GM12878 (cell line): ENCODE data around the gene FXYD4. TPM values are rescaled to one million over a fixed set of nuclear protein-coding genes. Genes with fewer than 3 reads are reported as not detected.

Experiments
- ATAC-seq: fragments of 200-7000 bp; cut with Tn5 transposase; 3 replicates; pipeline ENCODE4 v1.9.1; 2020; ENCODE audit warnings: mild to moderate bottlenecking, moderate library complexity
- BruUV-seq: library from RNA; stranded (reverse); fragments of 400-500 nt; replicated peaks from 2 replicates; lab custom pipeline; 2021; lab: Mats Ljungman, UMichigan
- CTCF ChIA-PET: fragments of 300-600 bp; sonication (Branson Sonifier 250); formaldehyde crosslinking; extraction: SDS; loops from one replicate; lab custom pipeline; 2021; ENCODE audit warnings: inconsistent platforms; lab: Yijun Ruan, JAX
- POLR2A ChIA-PET: fragments of 350-600 bp; formaldehyde crosslinking; extraction: SDS; loops from one replicate; lab custom pipeline; 2021; ENCODE audit warnings: inconsistent platforms; lab: Charles Lee
- RAD21 ChIA-PET: fragments of 300-600 bp; sonication (Branson Sonifier 250); formaldehyde crosslinking; loops from one replicate; lab custom pipeline; 2023; ENCODE audit warnings: antibody characterized with exemption; ENCODE audit not compliant: unreplicated experiment; lab: Charles Lee
- SMC1A ChIA-PET: fragments of 300-600 bp; sonication (Branson Sonifier 250); formaldehyde crosslinking; loops from one replicate; lab custom pipeline; 2023; ENCODE audit not compliant: unreplicated experiment, uncharacterized antibody; lab: Charles Lee
- DNase-seq: peaks from one replicate; pipeline ENCODE4 v3.0.0-alpha.2; 2011; ENCODE audit warnings: low read depth, low spot score
- FAIRE-seq: peaks from 3 replicates; lab custom pipeline; 2011; peaks lifted over from hg19 to GRCh38; lab: Jason Lieb, UNC
- H2AFZ ChIP-seq: 2 replicates; pipeline ENCODE4 v1.6.0; 2011; ENCODE audit warnings: low read depth, low read length, control low read depth; ENCODE audit not compliant: control insufficient read depth
- H3K27ac ChIP-seq: 2 replicates; pipeline ENCODE4 v1.5.1; 2011; ENCODE audit warnings: control low read depth; ENCODE audit not compliant: control insufficient read depth, insufficient read depth
- H3K27me3 ChIP-seq, 2 experiments: replicated peaks in 1 of 2; 2 replicates each; pipeline versions ENCODE4 v1.6.0 to v1.6.1; 2011; ENCODE audit warnings: low read length in 1 of 2; ENCODE audit not compliant: control insufficient read depth in 2 of 2, insufficient read depth in 2 of 2
- H3K36me3 ChIP-seq, 2 experiments: 2 replicates each; pipeline ENCODE4 v1.5.1; 2011; ENCODE audit warnings: low read length in 1 of 2; ENCODE audit not compliant: control insufficient read depth in 2 of 2, insufficient read depth in 2 of 2
- H3K4me1 ChIP-seq: 2 replicates; pipeline ENCODE4 v1.6.1; 2011; ENCODE audit warnings: mild to moderate bottlenecking, low read length, moderate library complexity, mixed read lengths; ENCODE audit not compliant: control insufficient read depth, insufficient read depth
- H3K4me2 ChIP-seq: 2 replicates; pipeline ENCODE4 v1.6.0; 2011; ENCODE audit warnings: control low read depth; ENCODE audit not compliant: control insufficient read depth, insufficient read depth
- H3K4me3 ChIP-seq: fragments of 200-600 bp; sonication (generic); 2 replicates; pipeline ENCODE4 v1.5.1; 2016
- H3K79me2 ChIP-seq: 2 replicates; pipeline ENCODE4 v1.6.0; 2011; ENCODE audit warnings: low read length; ENCODE audit not compliant: control insufficient read depth, insufficient read depth
- H3K9ac ChIP-seq: 2 replicates; pipeline ENCODE4 v1.8.0; 2011; ENCODE audit warnings: low read length, control low read depth, mixed read lengths; ENCODE audit not compliant: control insufficient read depth, insufficient read depth
- H3K9me3 ChIP-seq: replicated peaks from 3 replicates; pipeline ENCODE4 v1.5.1; 2011; ENCODE audit warnings: mild to moderate bottlenecking, low read length; ENCODE audit not compliant: control insufficient read depth, insufficient read depth
- H4K20me1 ChIP-seq: 2 replicates; pipeline ENCODE4 v1.6.0; 2011; ENCODE audit not compliant: control insufficient read depth, insufficient read depth
- ATF2 ChIP-seq: IDR thresholded peaks from 2 replicates; pipeline ENCODE4 v1.6.1; 2012; ENCODE audit warnings: low read length, inconsistent platforms
- CHD1 ChIP-seq: IDR thresholded peaks from 2 replicates; pipeline ENCODE4 v1.6.1; 2012; ENCODE audit warnings: low read depth, low read length, improper control_type of control experiment
- EED ChIP-seq: sonication (generic); IDR thresholded peaks from 2 replicates; pipeline ENCODE4 v1.6.1; 2016; ENCODE audit warnings: antibody characterized with exemption, low read depth
- ESRRA ChIP-seq: IDR thresholded peaks from 2 replicates; pipeline ENCODE4 v1.6.1; 2012; ENCODE audit warnings: mild to moderate bottlenecking, low read length, improper control_type of control experiment
- FOS ChIP-seq: IDR thresholded peaks from 3 replicates; pipeline ENCODE4 v1.6.1; 2011; ENCODE audit warnings: borderline replicate concordance; ENCODE audit not compliant: insufficient read length; ENCODE audit errors: extremely low read depth
- JUNB ChIP-seq: IDR thresholded peaks from 2 replicates; pipeline ENCODE4 v1.6.1; 2016; ENCODE audit warnings: antibody characterized with exemption, mild to moderate bottlenecking
- MTA3 ChIP-seq: IDR thresholded peaks from 2 replicates; pipeline ENCODE4 v1.6.1; 2012; ENCODE audit warnings: low read length, inconsistent platforms, borderline replicate concordance
- NFIC ChIP-seq: IDR thresholded peaks from 2 replicates; pipeline ENCODE4 v1.6.1; 2012; ENCODE audit warnings: low read depth, mild to moderate bottlenecking, inconsistent platforms, low read length, moderate library complexity
- NFXL1 ChIP-seq: fragments of 450-650 bp; IDR thresholded peaks from 2 replicates; pipeline ENCODE4 v1.6.1; 2017; ENCODE audit warnings: antibody characterized with exemption, mild to moderate bottlenecking, borderline replicate concordance
- PML ChIP-seq: IDR thresholded peaks from 2 replicates; pipeline ENCODE4 v1.6.1; 2012; ENCODE audit warnings: low read length, inconsistent platforms
- RELB ChIP-seq: fragments of 450-650 bp; IDR thresholded peaks from 2 replicates; pipeline ENCODE4 v1.6.1; 2017; ENCODE audit warnings: low read depth, mild to moderate bottlenecking, moderate library complexity
- SIN3A ChIP-seq: IDR thresholded peaks from 2 replicates; pipeline ENCODE4 v1.6.1; 2012; ENCODE audit warnings: low read depth, low read length, improper control_type of control experiment
- SPI1 ChIP-seq: IDR thresholded peaks from 2 replicates; pipeline ENCODE4 v1.6.1; 2011; ENCODE audit warnings: low read depth, mild to moderate bottlenecking, low read length, moderate library complexity, borderline replicate concordance; ENCODE audit not compliant: insufficient read depth
- SREBF2 ChIP-seq: IDR thresholded peaks from 2 replicates; pipeline ENCODE4 v1.6.1; 2012; ENCODE audit warnings: mild to moderate bottlenecking, low read length
- YBX1 ChIP-seq: fragments of 450-650 bp; IDR thresholded peaks from 2 replicates; pipeline ENCODE4 v1.6.1; 2016; ENCODE audit warnings: antibody characterized with exemption
- ZNF622 ChIP-seq: fragments of 450-650 bp; IDR thresholded peaks from 2 replicates; pipeline ENCODE4 v1.6.1; 2017; ENCODE audit warnings: mild to moderate bottlenecking, inconsistent platforms
- ZNF687 ChIP-seq: fragments of 450-650 bp; IDR thresholded peaks from 2 replicates; pipeline ENCODE4 v1.6.1; 2017; ENCODE audit warnings: mild to moderate bottlenecking, moderate library complexity
- WGBS: methylation state at CpG from one replicate; pipeline ENCODE4 v1.1.6; 2016; ENCODE audit warnings: low lambda C conversion rate; ENCODE audit not compliant: insufficient replicate concordance, insufficient coverage; ENCODE audit errors: missing lambda C conversion rate; 5-methylcytosine and 5-hydroxymethylcytosine counted together
- in situ Hi-C: fragments of 300-500 bp; cut with MboI; formaldehyde crosslinking; loops from 9 replicates; pipeline ENCODE4 v1.14.3; 2018; ENCODE audit warnings: mixed read lengths
- intact Hi-C: fragments of 100-400 bp; cut with micrococcal nuclease; formaldehyde crosslinking; loops from one replicate; pipeline ENCODE4 v1.14.2; 2022; ENCODE audit not compliant: unreplicated experiment
- polyA plus RNA-seq, 11 experiments: library from polyadenylated mRNA; depleted of rRNA in 4 of 11; unstranded in 6 of 11; stranded (reverse) in 5 of 11; fragments of >200 nt; fragmentation: Nextera tagmentation in 4 of 11; fragmentation: Illumina TruSeq in 1 of 11; extraction: Ambion mirVana in 4 of 11; extraction: Trizol in 1 of 11; gene quantifications; 1 replicate in 1 of 11; 2 replicates in 10 of 11; pipeline versions ENCODE4 v1.2.1 to v1.2.3, GENCODE V29; 2011 to 2016; ENCODE audit warnings: inconsistent platforms in 2 of 11, missing spikeins in 2 of 11, low read depth in 1 of 11
- total RNA-seq, 4 experiments: library from RNA; depleted of rRNA in 3 of 4; stranded (reverse); fragments of >200 nt in 3 of 4; fragmentation: Illumina TruSeq in 1 of 4; extraction: Trizol in 1 of 4; gene quantifications; 2 replicates each; pipeline versions ENCODE4 v1.2.1 to v1.2.3, GENCODE V29; 2013 to 2021

FXYD4 gene
- total and polyA plus RNA-seq, 10 of the 15 experiments (the other 5 are each of a cell fraction or from before 2014, with no cell fraction given), result not detected

GRCh38 chr10:43396928-43397624, 25.6 kb downstream of the FXYD4 start:
- BruUV-seq, result no TSS peak
- Histone ChIP-seq H4K20me1 (peaks cover 15% of the 10 kb centered on the region), H3K4me1 (peaks cover 35% of the 10 kb centered on the region), H3K4me2 (peak overlapping the region; percentile 85), H3K27ac (peak overlapping the region; percentile 90), H3K27me3 (no peaks in the 10 kb centered on the region), H3K4me3 (peak overlapping the region; percentile 66), H3K9ac (peak overlapping the region; percentile 90), H3K36me3 (peaks cover 9 to 17% of the 10 kb centered on the region in 2 experiments), H2AFZ (peak overlapping the region; percentile 54), H3K79me2 (peaks cover 97% of the 10 kb centered on the region), H3K9me3 (no peaks in the 10 kb centered on the region)
- in situ Hi-C loops, result loop anchor here (5.0 to 25.0 kb wide), 3 partner anchors 55 to 610 kb away; partner anchors contain the start of gene BMS1
- ChIA-PET RAD21 (interaction anchor here (1.1 to 1.6 kb wide), 2 partner anchors 11 to 40 kb away, joined by 5 read pairs; partner anchors contain the start of gene ZNF487), POLR2A (interaction anchor here (1.5 to 2.8 kb wide), 3 partner anchors 9 to 57 kb away, joined by 4 to 19 read pairs (median 6); partner anchors contain the start of gene HNRNPF), SMC1A (interaction anchor here (0.9 to 1.0 kb wide), 2 partner anchors 57 to 60 kb away, joined by 3 read pairs; no protein-coding TSS in a partner anchor), CTCF (interaction anchor here (1.7 kb wide), 1 partner anchor 11 kb away, joined by 5 read pairs; no protein-coding TSS in a partner anchor)
- intact Hi-C loops, result loop anchor here (1.0 to 10.0 kb wide), 2 partner anchors 10 to 762 kb away; partner anchors contain the start of gene ZNF33B
- no peak for FAIRE-seq
- no peak for DNase-seq
- peak; percentile 84 for ATAC-seq
- WGBS, result under 1% methylated on average over 40 of the region's 70 CpGs
- TF ChIP-seq NFIC, result no peak
- TF ChIP-seq ZNF622, result no peak
- TF ChIP-seq SPI1, result peak; percentile 84; the same call in 1 of the 2 replicates
- TF ChIP-seq ATF2, result no peak
- TF ChIP-seq JUNB, result no peak
- peak; percentile 96 for TF ChIP-seq EED
- TF ChIP-seq ESRRA, result no peak
- TF ChIP-seq RELB, result peak; percentile 78
- no peak for TF ChIP-seq FOS
- peak; percentile 83 for TF ChIP-seq PML
- no peak for TF ChIP-seq SREBF2
- TF ChIP-seq YBX1, result no peak
- TF ChIP-seq SIN3A, result 0 out of 2 replicates have a peak, but pooled peaks have one; percentile 9
- TF ChIP-seq MTA3, result peak; percentile 66; the same call in 1 of the 2 replicates
- no peak; the same call in 1 of the 2 replicates for TF ChIP-seq CHD1
- no peak for TF ChIP-seq NFXL1
- peak; percentile 85 for TF ChIP-seq ZNF687
